Activated CD4-positive, alpha-beta T cell treated with anti-CD3 and anti-CD28 coated beads, Interleukin-2, amount 10 ng/mL, durations not matched to agents 7 days and 5 days (primary cell): ENCODE data around the gene KLC4. TPM values are rescaled to one million over a fixed set of nuclear protein-coding genes. Genes with fewer than 3 reads are reported as not detected.
"Not testable (repeated sequence)": the region's sequence is repeated elsewhere in the genome, so short reads cannot be mapped to it uniquely, and the experiment has no call there.

ENCODE experiments used
- CTCF ChIA-PET: fragments of 350-600 bp; sonication (Branson Sonifier 250); formaldehyde crosslinking; loops from one replicate; lab custom pipeline; 2021; ENCODE audit warnings: antibody characterized with exemption; lab: Charles Lee
- POLR2A ChIA-PET: fragments of 350-600 bp; sonication (Branson Sonifier 250); formaldehyde crosslinking; loops from one replicate; lab custom pipeline; 2021; ENCODE audit warnings: antibody characterized with exemption; lab: Charles Lee
- DNase-seq: peaks from one replicate; pipeline ENCODE4 v3.0.0-alpha.2; 2020
- H3K27ac Mint-ChIP-seq: one replicate; pipeline ENCODE4 v1.8.0; 2021; ENCODE audit warnings: mild to moderate bottlenecking, moderate library complexity, mixed read lengths
- H3K27me3 Mint-ChIP-seq: one replicate; pipeline ENCODE4 v1.8.0; 2021; ENCODE audit warnings: mixed read lengths
- H3K36me3 Mint-ChIP-seq: one replicate; pipeline ENCODE4 v1.8.0; 2021; ENCODE audit warnings: low read depth, mixed read lengths
- H3K4me1 Mint-ChIP-seq: one replicate; pipeline ENCODE4 v1.8.0; 2021; ENCODE audit warnings: mixed read lengths
- H3K4me3 Mint-ChIP-seq: one replicate; pipeline ENCODE4 v1.8.0; 2021; ENCODE audit warnings: mild to moderate bottlenecking, moderate library complexity, mixed read lengths
- H3K9me3 Mint-ChIP-seq: one replicate; pipeline ENCODE4 v1.8.0; 2021; ENCODE audit warnings: mixed read lengths
- total RNA-seq, 2 experiments: library from RNA; stranded (reverse); gene quantifications; one replicate each; pipeline ENCODE4 v1.2.3, GENCODE V29; 2021

KLC4 gene
- total RNA-seq, 2 experiments from 2014 or later, result 12.7 to 17.0 TPM

- no peaks in the 10 kb centered on the region for H3K27me3 Mint-ChIP-seq
- no peak for DNase-seq
- peak overlapping the region; percentile 76 for H3K27ac Mint-ChIP-seq
- no peaks in the 10 kb centered on the region for H3K4me1 Mint-ChIP-seq
- H3K4me3 Mint-ChIP-seq, result no peak overlapping the region
- H3K9me3 Mint-ChIP-seq, result no peaks in the 10 kb centered on the region
- POLR2A ChIA-PET, result no interaction called here
- CTCF ChIA-PET, result interaction anchor here (0.9 to 1.7 kb wide), 2 partner anchors 11 to 15 kb away, joined by 5 read pairs; no protein-coding TSS in a partner anchor
- H3K36me3 Mint-ChIP-seq, result peaks cover 23% of the 10 kb centered on the region
These were observed 20.7 kb upstream of the KLC4 start for GRCh38 chr6:43038727-43039126.

GRCh38 chr6:43040542-43041257 lies 18.7 kb upstream of the KLC4 start:
- CTCF ChIA-PET, result interaction anchor here (2.3 kb wide), 1 partner anchor 12 kb away, joined by 5 read pairs; no protein-coding TSS in a partner anchor
- no peak overlapping the region for H3K27ac Mint-ChIP-seq

GRCh38 chr6:43041475-43041874 lies 18.0 kb upstream of the KLC4 start:
- not testable (repeated sequence) for H3K9me3 Mint-ChIP-seq, H3K27me3 Mint-ChIP-seq, H3K4me3 Mint-ChIP-seq, H3K4me1 Mint-ChIP-seq, DNase-seq
- Mint-ChIP-seq H3K36me3 (peaks cover 24% of the 10 kb centered on the region), H3K27ac (peak overlapping the region; percentile 31)
- POLR2A ChIA-PET, result interaction anchor here (0.6 kb wide), 1 partner anchor 40 kb away, joined by 3 read pairs; no protein-coding TSS in a partner anchor
- CTCF ChIA-PET, result interaction anchor here (2.3 kb wide), 1 partner anchor 13 kb away, joined by 5 read pairs; no protein-coding TSS in a partner anchor

More at GRCh38 chr6:43040542-43041257, 18.7 kb upstream of the KLC4 start:
- no peaks in the 10 kb centered on the region for H3K9me3 Mint-ChIP-seq
- H3K4me3 Mint-ChIP-seq, result no peak overlapping the region
- H3K4me1 Mint-ChIP-seq, result no peaks in the 10 kb centered on the region
- H3K36me3 Mint-ChIP-seq, result peaks cover 19% of the 10 kb centered on the region
- no peak for DNase-seq
- POLR2A ChIA-PET, result no interaction called here
- no peaks in the 10 kb centered on the region for H3K27me3 Mint-ChIP-seq

- no peaks in the 10 kb centered on the region for H3K27me3 Mint-ChIP-seq
- POLR2A ChIA-PET, result no interaction called here
- H3K27ac Mint-ChIP-seq, result peak overlapping the region; percentile 46
- H3K9me3 Mint-ChIP-seq, result no peaks in the 10 kb centered on the region
- CTCF ChIA-PET, result interaction anchor here (2.3 kb wide), 1 partner anchor 15 kb away, joined by 5 read pairs; no protein-coding TSS in a partner anchor
- H3K4me1 Mint-ChIP-seq, result no peaks in the 10 kb centered on the region
- peaks cover 20% of the 10 kb centered on the region for H3K36me3 Mint-ChIP-seq
- no peak overlapping the region for H3K4me3 Mint-ChIP-seq
- DNase-seq, result no peak
These were observed 16.1 kb upstream of the KLC4 start for GRCh38 chr6:43043310-43043709.

- H3K4me3 Mint-ChIP-seq, result no peak overlapping the region
- no peaks in the 10 kb centered on the region for H3K27me3 Mint-ChIP-seq
- DNase-seq, result no peak
- peak overlapping the region; percentile 75 for H3K27ac Mint-ChIP-seq
- H3K9me3 Mint-ChIP-seq, result no peaks in the 10 kb centered on the region
- ChIA-PET CTCF (interaction anchor here (0.6 to 2.1 kb wide), 2 partner anchors 10 to 132 kb away, joined by 3 to 5 read pairs; no protein-coding TSS in a partner anchor), POLR2A (no interaction called here)
- H3K36me3 Mint-ChIP-seq, result peaks cover 18% of the 10 kb centered on the region
- peaks cover under 1% of the 10 kb centered on the region for H3K4me1 Mint-ChIP-seq
These were observed 14.0 kb upstream of the KLC4 start for GRCh38 chr6:43045371-43045930.

- no peak for DNase-seq
- Mint-ChIP-seq H3K27ac (no peak overlapping the region), H3K9me3 (no peaks in the 10 kb centered on the region), H3K4me3 (no peak overlapping the region), H3K4me1 (peaks cover 24% of the 10 kb centered on the region), H3K36me3 (peaks cover 29% of the 10 kb centered on the region), H3K27me3 (no peaks in the 10 kb centered on the region)
- ChIA-PET CTCF (interaction anchor here (0.6 to 1.2 kb wide), 2 partner anchors 11 to 35 kb away, joined by 4 read pairs; partner anchors contain the start of genes KLC4 and MRPL2), POLR2A (no interaction called here)
These were observed 11.4 kb upstream of the KLC4 start for GRCh38 chr6:43047998-43048397.

- no peak for DNase-seq
- Mint-ChIP-seq H3K9me3 (no peaks in the 10 kb centered on the region), H3K4me3 (no peak overlapping the region), H3K4me1 (peaks cover 39% of the 10 kb centered on the region), H3K36me3 (peaks cover 38% of the 10 kb centered on the region), H3K27ac (no peak overlapping the region), H3K27me3 (no peaks in the 10 kb centered on the region)
- ChIA-PET POLR2A (interaction anchor here (0.5 kb wide), 1 partner anchor 46 kb away, joined by 3 read pairs; no protein-coding TSS in a partner anchor), CTCF (interaction anchor here (1.0 kb wide), 2 partner anchors 29 to 93 kb away, joined by 3 read pairs; no protein-coding TSS in a partner anchor)
These were observed 8.4 kb upstream of the KLC4 start for GRCh38 chr6:43050981-43051380.

- Mint-ChIP-seq H3K4me3 (peak overlapping the region; percentile 98), H3K4me1 (peaks cover 43% of the 10 kb centered on the region), H3K27ac (peak overlapping the region; percentile 99), H3K36me3 (peaks cover 37% of the 10 kb centered on the region), H3K9me3 (no peaks in the 10 kb centered on the region), H3K27me3 (no peaks in the 10 kb centered on the region)
- no peak for DNase-seq
- ChIA-PET CTCF (no interaction called here), POLR2A (no interaction called here)
These were observed 7.1 kb upstream of the KLC4 start for GRCh38 chr6:43052225-43052841.

GRCh38 chr6:43052842-43053544 lies 6.4 kb upstream of the KLC4 start:
- Mint-ChIP-seq H3K9me3 (no peaks in the 10 kb centered on the region), H3K36me3 (peaks cover 43% of the 10 kb centered on the region), H3K27me3 (no peaks in the 10 kb centered on the region), H3K4me1 (peaks cover 49% of the 10 kb centered on the region), H3K27ac (peak overlapping the region; percentile 99), H3K4me3 (peak overlapping the region; percentile 98)
- peak; percentile 21 for DNase-seq
- ChIA-PET POLR2A (interaction anchor here (0.9 kb wide), 1 partner anchor 74 kb away, joined by 3 read pairs; the partner anchor contains the start of gene PEX6), CTCF (interaction anchor here (0.9 kb wide), 1 partner anchor 69 kb away, joined by 4 read pairs; the partner anchor contains the start of gene PPP2R5D)

GRCh38 chr6:43053545-43054205 lies 5.8 kb upstream of the KLC4 start, which contains the start of gene CUL7:
Gene CUL7 (minus strand): TSS chr6:43053851. CDS start chr6:43052788, 1,063 bp downstream.
- ChIA-PET CTCF (interaction anchor here (0.6 to 1.6 kb wide), 4 partner anchors 18 to 90 kb away, joined by 3 to 4 read pairs (median 4); partner anchors contain the start of gene PPP2R5D), POLR2A (interaction anchor here (0.6 to 0.9 kb wide), 2 partner anchors 40 to 74 kb away, joined by 3 read pairs; partner anchors contain the start of genes KLHDC3, MEA1 and PEX6)
- peak; percentile 95 for DNase-seq
- Mint-ChIP-seq H3K4me1 (peaks cover 55% of the 10 kb centered on the region), H3K9me3 (no peaks in the 10 kb centered on the region), H3K36me3 (peaks cover 42% of the 10 kb centered on the region), H3K4me3 (peak within 1 kb of the TSS; percentile 98), H3K27ac (peak within 1 kb of the TSS; percentile 99), H3K27me3 (no peaks in the 10 kb centered on the region)

GRCh38 chr6:43054206-43054943 lies 5.1 kb upstream of the KLC4 start:
- DNase-seq, result no peak
- H3K36me3 Mint-ChIP-seq, result peaks cover 39% of the 10 kb centered on the region
- no peaks in the 10 kb centered on the region for H3K9me3 Mint-ChIP-seq
- CTCF ChIA-PET, result interaction anchor here (0.6 to 1.6 kb wide), 7 partner anchors 18 to 646 kb away, joined by 3 to 4 read pairs (median 3); partner anchors contain the start of gene PPP2R5D
- H3K27me3 Mint-ChIP-seq, result no peaks in the 10 kb centered on the region
- peak overlapping the region; percentile 98 for H3K4me3 Mint-ChIP-seq
- peaks cover 59% of the 10 kb centered on the region for H3K4me1 Mint-ChIP-seq
- POLR2A ChIA-PET, result interaction anchor here (0.6 to 0.9 kb wide), 2 partner anchors 40 to 75 kb away, joined by 3 read pairs; partner anchors contain the start of genes KLHDC3, MEA1 and PEX6
- peak overlapping the region; percentile 99 for H3K27ac Mint-ChIP-seq
